ENCODE results near the gene UCHL5.

- TF ChIP-seq POLR2A (IDR thresholded peaks at IDR 0.05) = no peak
- TF ChIP-seq POLR2AphosphoS5 (IDR thresholded peaks at IDR 0.05) = no peak
- TF ChIP-seq CTCF (IDR thresholded peaks at IDR 0.05) = no peak
Measured at GRCh38 chr1:193070386-193070753, 11.2 kb upstream of the UCHL5 start.
